Thyroid gland (tissue), 4 donors: ENCODE data around the gene NUP214. TPM values are rescaled to one million over a fixed set of nuclear protein-coding genes. Genes with fewer than 3 reads are reported as not detected.
A peak's percentile ranks its signal among the peaks of the same experiment; 100 is the strongest.

ENCODE experiments used
- DNase-seq, 2 donors: peaks; one replicate each; pipeline ENCODE4 v3.0.0-alpha.2; 2019
- H3K27ac ChIP-seq, 3 donors: fragments of 200-600 bp; sonication (generic); 1 replicate in 2 of 3; 2 replicates in 1 of 3; pipeline ENCODE4 v1.5.1; 2016 to 2019; ENCODE audit warnings: mild to moderate bottlenecking in 1 of 3, moderate library complexity in 1 of 3
- H3K27me3 ChIP-seq: fragments of 200-600 bp; sonication (generic); one replicate; pipeline ENCODE4 v1.5.1; 2019
- H3K36me3 ChIP-seq, 2 donors: fragments of 200-600 bp; sonication (generic); one replicate each; pipeline ENCODE4 v1.5.1; 2016 to 2019
- H3K4me1 ChIP-seq, 2 donors: fragments of 200-600 bp; sonication (generic); one replicate each; pipeline ENCODE4 v1.5.1; 2017 to 2019
- H3K4me3 ChIP-seq, 3 donors: fragments of 200-600 bp; sonication (generic); replicated peaks in 1 of 3; 1 replicate in 2 of 3; 2 replicates in 1 of 3; pipeline ENCODE4 v1.5.1; 2016; ENCODE audit warnings: mild to moderate bottlenecking in 1 of 3
- H3K9me3 ChIP-seq: fragments of 200-600 bp; sonication (generic); one replicate; pipeline ENCODE4 v1.5.1; 2017
- CTCF ChIP-seq, 6 experiments: fragments of 200-600 bp in 3 of 6; fragments of 450-650 bp in 3 of 6; sonication (generic) in 3 of 6; IDR thresholded peaks; one replicate each; pipeline ENCODE4 v1.5.1; 2016 to 2019; ENCODE audit warnings: antibody characterized with exemption in 6 of 6, mild to moderate bottlenecking in 2 of 6, inconsistent platforms in 1 of 6, moderate library complexity in 1 of 6
- POLR2A ChIP-seq, 2 donors: fragments of 450-650 bp; IDR thresholded peaks; one replicate each; pipeline ENCODE4 v1.6.1; 2017; ENCODE audit warnings: antibody characterized with exemption in 2 of 2, mild to moderate bottlenecking in 2 of 2, moderate library complexity in 1 of 2
- WGBS, 2 donors: methylation state at CpG; one replicate each; pipeline ENCODE4 v1.1.5; 2017; 5-methylcytosine and 5-hydroxymethylcytosine counted together
- intact Hi-C: fragments of 100-400 bp; cut with DNase I; formaldehyde crosslinking; loops from one replicate; pipeline ENCODE4 v1.15.1; 2023
- total RNA-seq, 4 donors: library from RNA; depleted of rRNA; stranded (reverse); fragments of >200 nt; gene quantifications; one replicate each; pipeline ENCODE4 v1.2.3, GENCODE V29; 2016

The NUP214 gene
- total RNA-seq, 4 donors from 2014 or later, result 27.3 to 59.2 (median 46.6) TPM

- intact Hi-C loops, result loop anchor here (5.0 kb wide), 1 partner anchor 158 kb away; no protein-coding TSS in a partner anchor
- Histone ChIP-seq H3K27me3 (no peaks in the 10 kb centered on the region), H3K4me3 (no peak overlapping the region), H3K27ac (no peak overlapping the region), H3K9me3 (no peaks in the 10 kb centered on the region), H3K36me3 (peaks cover 41 to 49% of the 10 kb centered on the region in 2 donors), H3K4me1 (no peaks in the 10 kb centered on the region)
- TF ChIP-seq POLR2A (IDR thresholded peaks at IDR 0.05), result no peak
- no peak for TF ChIP-seq CTCF (IDR thresholded peaks at IDR 0.05)
- DNase-seq, result no peak
- WGBS, 2 donors, result 81 to 85% methylated on average over 4 of the region's 4 CpGs
These were observed 54.3 kb downstream of the NUP214 start for GRCh38 chr9:131179561-131180219.

GRCh38 chr9:131180454-131180853 is 55.1 kb downstream of the NUP214 start:
- H3K4me1 ChIP-seq, result no peaks in the 10 kb centered on the region
- no peak for TF ChIP-seq POLR2A (IDR thresholded peaks at IDR 0.05)
- TF ChIP-seq CTCF (IDR thresholded peaks at IDR 0.05), result no peak
- 78 to 84% methylated on average over 6 of the region's 6 CpGs for WGBS, 2 donors
- no peaks in the 10 kb centered on the region for H3K27me3 ChIP-seq
- H3K4me3 ChIP-seq, result no peak overlapping the region
- no peak overlapping the region for H3K27ac ChIP-seq
- intact Hi-C loops, result no loop called here
- H3K36me3 ChIP-seq, result peaks cover 34 to 47% of the 10 kb centered on the region in 2 donors
- no peaks in the 10 kb centered on the region for H3K9me3 ChIP-seq
- no peak for DNase-seq

- intact Hi-C loops, result no loop called here
- Histone ChIP-seq H3K27me3 (no peaks in the 10 kb centered on the region), H3K36me3 (peaks cover 27 to 39% of the 10 kb centered on the region in 2 donors), H3K4me1 (no peaks in the 10 kb centered on the region), H3K27ac (no peak overlapping the region), H3K4me3 (no peak overlapping the region), H3K9me3 (no peaks in the 10 kb centered on the region)
- DNase-seq, result no peak
- TF ChIP-seq CTCF (IDR thresholded peaks at IDR 0.05) (peak in 1 of 6 experiments; percentile 5), POLR2A (IDR thresholded peaks at IDR 0.05) (no peak)
- 89 to 93% methylated on average over 6 of the region's 6 CpGs for WGBS, 2 donors
These were observed 55.8 kb downstream of the NUP214 start for GRCh38 chr9:131181091-131181681.

- H3K27ac ChIP-seq, result no peak overlapping the region
- no peak for TF ChIP-seq POLR2A (IDR thresholded peaks at IDR 0.05)
- no peak for TF ChIP-seq CTCF (IDR thresholded peaks at IDR 0.05)
- H3K36me3 ChIP-seq, result peaks cover 0 to 32% of the 10 kb centered on the region in 2 donors
- intact Hi-C loops, result no loop called here
- H3K4me1 ChIP-seq, result no peaks in the 10 kb centered on the region
- no peaks in the 10 kb centered on the region for H3K9me3 ChIP-seq
- no peaks in the 10 kb centered on the region for H3K27me3 ChIP-seq
- no peak for DNase-seq
- H3K4me3 ChIP-seq, result no peak overlapping the region
- WGBS, 2 donors, result 92 to 98% methylated on average over 3 of the region's 3 CpGs
These were observed 60.5 kb downstream of the NUP214 start for GRCh38 chr9:131185924-131186323.

GRCh38 chr9:131186622-131187021 is 61.2 kb downstream of the NUP214 start:
- whole genome bisulfite sequencing, 2 donors, result 85 to 87% methylated on average over 4 of the region's 4 CpGs
- Histone ChIP-seq H3K4me3 (no peak overlapping the region), H3K36me3 (peaks cover 0 to 35% of the 10 kb centered on the region in 2 donors), H3K9me3 (no peaks in the 10 kb centered on the region), H3K27ac (no peak overlapping the region), H3K27me3 (no peaks in the 10 kb centered on the region), H3K4me1 (no peaks in the 10 kb centered on the region)
- no peak for TF ChIP-seq POLR2A (IDR thresholded peaks at IDR 0.05)
- TF ChIP-seq CTCF (IDR thresholded peaks at IDR 0.05), result no peak
- intact Hi-C loops, result no loop called here
- DNase-seq, result no peak
